Lower lobe of right lung (tissue), 2 donors: ENCODE results near the gene ZNF121. TPM values are rescaled to one million over a fixed set of nuclear protein-coding genes. Genes with fewer than 3 reads are reported as not detected.

ENCODE experiments used
- ATAC-seq, 2 donors: fragments of 200-7000 bp; cut with Tn5 transposase; one replicate each; pipeline ENCODE4 v1.9.1; 2020 to 2022; ENCODE audit warnings: mild to moderate bottlenecking in 2 of 2, moderate library complexity in 2 of 2
- DNase-seq: peaks from one replicate; pipeline ENCODE4 v3.0.0-alpha.2; 2020
- H3K27ac ChIP-seq: fragments of 200-600 bp; one replicate; pipeline ENCODE4 v1.8.0; 2022
- H3K27me3 ChIP-seq: fragments of 200-600 bp; one replicate; pipeline ENCODE4 v1.8.0; 2022; ENCODE audit warnings: low read depth
- H3K36me3 ChIP-seq: fragments of 200-600 bp; one replicate; pipeline ENCODE4 v1.8.0; 2022; ENCODE audit warnings: mild to moderate bottlenecking
- H3K4me1 ChIP-seq: fragments of 200-600 bp; one replicate; pipeline ENCODE4 v1.8.0; 2022
- H3K4me3 ChIP-seq: fragments of 200-600 bp; one replicate; pipeline ENCODE4 v1.8.0; 2022; ENCODE audit warnings: mild to moderate bottlenecking
- H3K9me3 ChIP-seq: fragments of 200-600 bp; one replicate; pipeline ENCODE4 v1.8.0; 2022
- intact Hi-C: fragments of 100-400 bp; cut with DNase I; formaldehyde crosslinking; loops from one replicate; pipeline ENCODE4 v1.11.0; 2022
- total RNA-seq: library from RNA; stranded (reverse); fragmentation: NEBNext Ultra II Directional; extraction: Animal tissue kit (Norgen Biotek cat#: 25700); gene quantifications from one replicate; pipeline ENCODE4 v1.2.1, GENCODE V29; 2021
- TF ChIP-seq, protein P1 (sequence below): fragments of 200-600 bp; IDR thresholded peaks from one replicate; pipeline ENCODE4 v1.8.0; 2022; ENCODE audit warnings: antibody characterized with exemption, mild to moderate bottlenecking
- donor health status: DM: no; HTN: yes; CAD: no; lungs with severe emphysema.

The ZNF121 gene
- total RNA-seq, 1 donor from 2014 or later: 23.2 TPM

DNA sequence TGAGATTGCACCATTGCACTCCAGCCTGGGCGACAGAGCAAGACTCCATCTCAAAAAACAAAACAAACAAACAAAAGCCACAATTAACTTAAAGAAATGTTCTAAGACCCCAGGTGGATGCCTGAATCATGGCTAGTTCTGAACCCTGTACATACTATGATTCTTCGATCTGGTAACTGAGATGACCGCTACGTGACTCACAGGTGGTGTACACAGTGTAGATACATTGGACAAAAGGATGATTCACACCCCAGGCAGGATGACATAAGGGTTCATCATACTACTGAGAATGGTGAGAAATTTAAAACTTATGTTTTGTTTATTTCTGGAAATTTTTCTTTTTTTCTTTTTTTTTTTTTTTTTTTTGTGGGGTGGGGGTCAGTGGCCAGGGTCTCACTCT lies 52.4 kb downstream of the ZNF121 start:
- H3K4me3 ChIP-seq: no peak overlapping the region
- ATAC-seq: no peak
- peaks cover 81% of the 10 kb centered on the region for H3K9me3 ChIP-seq
- TF ChIP-seq, protein P1, sequence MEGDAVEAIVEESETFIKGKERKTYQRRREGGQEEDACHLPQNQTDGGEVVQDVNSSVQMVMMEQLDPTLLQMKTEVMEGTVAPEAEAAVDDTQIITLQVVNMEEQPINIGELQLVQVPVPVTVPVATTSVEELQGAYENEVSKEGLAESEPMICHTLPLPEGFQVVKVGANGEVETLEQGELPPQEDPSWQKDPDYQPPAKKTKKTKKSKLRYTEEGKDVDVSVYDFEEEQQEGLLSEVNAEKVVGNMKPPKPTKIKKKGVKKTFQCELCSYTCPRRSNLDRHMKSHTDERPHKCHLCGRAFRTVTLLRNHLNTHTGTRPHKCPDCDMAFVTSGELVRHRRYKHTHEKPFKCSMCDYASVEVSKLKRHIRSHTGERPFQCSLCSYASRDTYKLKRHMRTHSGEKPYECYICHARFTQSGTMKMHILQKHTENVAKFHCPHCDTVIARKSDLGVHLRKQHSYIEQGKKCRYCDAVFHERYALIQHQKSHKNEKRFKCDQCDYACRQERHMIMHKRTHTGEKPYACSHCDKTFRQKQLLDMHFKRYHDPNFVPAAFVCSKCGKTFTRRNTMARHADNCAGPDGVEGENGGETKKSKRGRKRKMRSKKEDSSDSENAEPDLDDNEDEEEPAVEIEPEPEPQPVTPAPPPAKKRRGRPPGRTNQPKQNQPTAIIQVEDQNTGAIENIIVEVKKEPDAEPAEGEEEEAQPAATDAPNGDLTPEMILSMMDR: no peak
- intact Hi-C loops: no loop called here
- H3K27ac ChIP-seq: no peak overlapping the region
- H3K36me3 ChIP-seq: peaks cover 93% of the 10 kb centered on the region
- no peak for DNase-seq
- peaks cover 1% of the 10 kb centered on the region for H3K4me1 ChIP-seq
- no peaks in the 10 kb centered on the region for H3K27me3 ChIP-seq

DNA sequence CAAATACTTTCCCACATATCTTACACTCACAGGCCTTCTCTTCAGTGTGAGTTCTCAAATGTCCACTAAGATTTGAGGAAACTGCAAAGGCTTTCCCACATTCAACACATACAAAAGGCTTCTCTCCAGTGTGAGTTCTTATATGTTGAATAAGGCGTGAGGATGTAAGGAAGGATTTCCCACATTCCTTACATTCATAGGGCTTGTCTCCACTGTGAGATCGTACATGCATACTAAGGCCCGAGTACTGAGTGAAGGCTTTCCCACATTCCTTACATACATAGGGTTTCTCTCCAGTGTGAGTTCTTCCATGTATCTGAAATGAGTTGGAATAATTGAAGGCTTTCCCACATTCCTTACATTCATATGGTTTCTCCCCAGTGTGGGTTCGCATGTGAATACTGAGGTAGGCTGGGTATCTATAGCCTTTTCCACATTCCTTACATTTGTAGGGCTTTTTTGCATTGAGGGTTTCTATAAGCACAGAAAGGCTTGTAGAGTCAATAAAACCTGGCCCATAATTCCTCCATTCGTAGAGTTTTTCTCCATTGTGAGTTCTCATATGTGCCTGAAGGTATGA lies 55.5 kb downstream of the ZNF121 start:
- DNase-seq: no peak
- intact Hi-C loops: no loop called here
- Histone ChIP-seq H3K9me3 (peaks cover 99% of the 10 kb centered on the region), H3K4me1 (no peaks in the 10 kb centered on the region), H3K36me3 (peaks cover 65% of the 10 kb centered on the region), H3K27ac (no peak overlapping the region), H3K4me3 (no peak overlapping the region), H3K27me3 (no peaks in the 10 kb centered on the region)
- TF ChIP-seq, protein P1: no peak
- ATAC-seq: no peak

DNA sequence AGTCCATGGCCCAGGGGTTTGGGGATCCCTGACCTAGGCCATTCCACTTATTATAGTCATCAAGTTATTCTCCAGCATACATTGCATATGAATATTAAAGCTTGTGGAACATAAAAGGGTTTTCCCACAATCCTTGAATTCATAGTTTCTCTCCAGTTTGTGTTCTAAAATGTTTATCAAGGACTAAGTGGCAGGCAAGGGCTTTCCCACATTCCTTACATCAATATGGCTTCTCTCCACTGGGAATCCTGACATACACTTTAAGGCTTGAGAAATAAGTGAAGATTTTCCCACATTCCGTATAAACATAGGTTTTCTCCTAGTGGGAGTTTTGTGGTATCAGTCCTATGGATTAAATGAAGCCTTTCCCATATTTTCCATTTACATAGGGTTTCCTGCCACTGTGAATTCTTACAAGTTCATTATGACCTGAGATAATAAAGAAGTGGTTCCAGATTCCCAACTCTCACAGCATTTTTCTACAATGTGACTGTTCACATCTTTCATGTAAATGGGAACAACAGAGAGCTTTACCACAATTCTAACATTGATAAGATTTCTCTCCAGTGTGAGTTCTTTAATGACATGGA lies 60.3 kb downstream of the ZNF121 start:
- no peaks in the 10 kb centered on the region for H3K27me3 ChIP-seq
- no peak for DNase-seq
- peaks cover 96% of the 10 kb centered on the region for H3K9me3 ChIP-seq
- H3K36me3 ChIP-seq: peaks cover 16% of the 10 kb centered on the region
- TF ChIP-seq, protein P1: no peak
- H3K27ac ChIP-seq: no peak overlapping the region
- ATAC-seq: no peak
- no peaks in the 10 kb centered on the region for H3K4me1 ChIP-seq
- intact Hi-C loops: no loop called here
- no peak overlapping the region for H3K4me3 ChIP-seq

Other genes with a start within 250 kb of the ZNF121 start
- 2.2 TPM for gene ZNF177, start 221.5 kb downstream of the ZNF121 start, total RNA-seq
- gene ZNF266, start 148.9 kb downstream of the ZNF121 start, total RNA-seq: 23.2 TPM
- 0.83 TPM for gene ZNF560, start 85.9 kb downstream of the ZNF121 start, total RNA-seq
- gene ZNF426, start 45.9 kb downstream of the ZNF121 start, total RNA-seq: 17.9 TPM
- gene ZNF561, start 36.7 kb upstream of the ZNF121 start, total RNA-seq: 38.7 TPM
- 31.8 TPM for gene ZNF562, start 90.6 kb upstream of the ZNF121 start, total RNA-seq
- 14.7 TPM for gene ZNF846, start 184.2 kb upstream of the ZNF121 start, total RNA-seq
- gene FBXL12, start 234.6 kb upstream of the ZNF121 start, total RNA-seq: 18.6 TPM
- gene UBL5, start 243.4 kb upstream of the ZNF121 start, total RNA-seq: 241 TPM